Common myeloid progenitor, CD34-positive (primary cell): Measurements from ENCODE around the gene KLHL6.

Experiments used
- CTCF ChIA-PET: fragments of 350-600 bp; sonication (Branson Sonifier 250); formaldehyde crosslinking; loops from one replicate; lab custom pipeline; 2021; ENCODE audit warnings: antibody characterized with exemption; lab: Charles Lee
- POLR2A ChIA-PET: fragments of 350-600 bp; sonication (Branson Sonifier 250); formaldehyde crosslinking; loops from one replicate; lab custom pipeline; 2021; ENCODE audit warnings: antibody characterized with exemption; lab: Charles Lee
- DNase-seq, 3 donors: peaks; one replicate each; pipeline versions ENCODE4 v3.0.0 to v3.0.0-alpha.2; 2013
- H3K27ac ChIP-seq, 2 experiments: 1 replicate in 1 of 2; 2 replicates in 1 of 2; pipeline ENCODE4 v1.7.0; 2013; ENCODE audit warnings: inconsistent platforms in 2 of 2, low read length in 2 of 2, mild to moderate bottlenecking in 2 of 2, low read depth in 1 of 2, moderate library complexity in 1 of 2; ENCODE audit not compliant: severe bottlenecking in 2 of 2, insufficient read depth in 1 of 2, poor library complexity in 1 of 2
- H3K27me3 ChIP-seq, 5 experiments: replicated peaks in 2 of 5; 1 replicate in 3 of 5; 2 replicates in 2 of 5; pipeline versions ENCODE4 v1.6.1 to v1.7.0; 2013; ENCODE audit warnings: low read length in 4 of 5, mild to moderate bottlenecking in 2 of 5, moderate library complexity in 2 of 5, inconsistent platforms in 1 of 5; ENCODE audit not compliant: insufficient read depth in 5 of 5, control insufficient read depth in 4 of 5
- H3K36me3 ChIP-seq, 4 experiments: 1 replicate in 2 of 4; 2 replicates in 2 of 4; pipeline versions ENCODE4 v1.6.1 to v1.7.0; 2013; ENCODE audit warnings: low read length in 3 of 4, control low read depth in 1 of 4, mild to moderate bottlenecking in 1 of 4; ENCODE audit not compliant: control insufficient read depth in 4 of 4, insufficient read depth in 4 of 4
- H3K4me1 ChIP-seq, 4 experiments: 1 replicate in 3 of 4; 2 replicates in 1 of 4; pipeline versions ENCODE4 v1.6.1 to v1.7.1; 2013; ENCODE audit warnings: low read length in 3 of 4, mild to moderate bottlenecking in 3 of 4, control low read depth in 1 of 4, inconsistent platforms in 1 of 4, moderate library complexity in 1 of 4; ENCODE audit not compliant: control insufficient read depth in 4 of 4, insufficient read depth in 4 of 4; ENCODE audit errors: control extremely low read depth in 1 of 4
- H3K4me3 ChIP-seq, 7 experiments: 1 replicate in 4 of 7; 2 replicates in 3 of 7; pipeline versions ENCODE4 v1.5.1 to v1.7.0; 2013; ENCODE audit warnings: mild to moderate bottlenecking in 7 of 7, low read length in 6 of 7, moderate library complexity in 6 of 7, inconsistent platforms in 2 of 7, low read depth in 2 of 7, control low read depth in 1 of 7; ENCODE audit not compliant: insufficient read depth in 4 of 7, control insufficient read depth in 1 of 7; ENCODE audit errors: extremely low read depth in 1 of 7
- H3K9me3 ChIP-seq, 5 experiments: 1 replicate in 4 of 5; 2 replicates in 1 of 5; pipeline versions ENCODE4 v1.6.1 to v1.7.1; 2013; ENCODE audit warnings: low read length in 4 of 5, mild to moderate bottlenecking in 2 of 5, inconsistent platforms in 1 of 5, low read depth in 1 of 5, moderate library complexity in 1 of 5; ENCODE audit not compliant: control insufficient read depth in 4 of 5, insufficient read depth in 2 of 5; ENCODE audit errors: control extremely low read depth in 1 of 5
- WGBS: methylation state at CpG from one replicate; pipeline ENCODE4 v1.1.5; 2013; ENCODE audit not compliant: insufficient coverage; 5-methylcytosine and 5-hydroxymethylcytosine counted together

The KLHL6 gene

GRCh38 chr3:183490211-183490601 lies 65.3 kb downstream of the KLHL6 start:
- Histone ChIP-seq H3K27ac (peak overlapping the region in 1 of 2 experiments; percentile 46), H3K27me3 (no peaks in the 10 kb centered on the region), H3K4me1 (peaks cover 2 to 31% (median 17%) of the 10 kb centered on the region in 4 experiments), H3K9me3 (no peaks in the 10 kb centered on the region), H3K36me3 (peaks cover 17 to 52% (median 48%) of the 10 kb centered on the region in 4 experiments), H3K4me3 (no peak overlapping the region)
- POLR2A ChIA-PET = no interaction called here
- CTCF ChIA-PET = interaction anchor here (1.2 to 6.7 kb wide), 9 partner anchors 8 to 277 kb away, joined by 3 to 36 read pairs (median 6); no protein-coding TSS in a partner anchor
- WGBS = 94% methylated on average over 9 of the region's 9 CpGs
- DNase-seq = peak in 2 of 3 donors; percentile 21 to 33

DNA sequence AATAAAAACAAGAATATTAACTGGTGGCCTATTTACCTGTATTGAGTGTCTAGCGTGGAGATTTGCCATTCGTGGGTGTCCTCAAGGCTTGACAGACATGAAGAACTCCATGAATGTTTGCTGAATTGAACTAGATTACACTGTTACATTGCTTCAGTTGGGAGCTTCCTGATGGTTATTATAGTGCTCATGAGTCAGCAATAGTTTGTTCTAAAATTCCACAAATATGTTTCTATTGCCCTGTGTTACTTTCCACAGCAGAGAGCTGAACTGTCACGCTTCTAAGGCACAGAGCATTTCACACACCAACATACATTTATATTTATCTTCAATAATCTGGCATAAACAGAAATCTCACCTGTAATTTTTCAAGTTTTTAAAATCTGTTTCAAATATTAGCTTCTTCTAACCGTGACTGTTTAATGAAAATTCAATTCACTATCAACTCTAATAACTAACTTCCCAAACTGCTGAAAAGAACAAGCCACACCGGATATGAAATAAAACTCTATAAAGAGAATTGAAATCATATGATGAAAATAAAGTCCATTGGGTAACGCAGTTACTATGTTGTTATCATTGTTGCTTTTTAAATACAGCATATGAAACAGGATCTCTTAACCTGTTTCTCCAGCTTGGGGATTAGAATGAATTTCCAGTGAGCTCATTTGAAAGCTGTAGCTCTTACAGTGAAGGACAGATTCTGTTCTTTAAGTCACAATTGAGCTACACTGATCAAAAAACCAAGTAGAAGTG lies 65.9 kb downstream of the KLHL6 start:
- 53% methylated on average over 3 of the region's 6 CpGs for WGBS
- no peak overlapping the region for H3K4me3 ChIP-seq
- POLR2A ChIA-PET = no interaction called here
- CTCF ChIA-PET = interaction anchor here (1.2 to 6.7 kb wide), 9 partner anchors 8 to 277 kb away, joined by 3 to 36 read pairs (median 6); no protein-coding TSS in a partner anchor
- peaks cover 17 to 50% (median 47%) of the 10 kb centered on the region in 4 experiments for H3K36me3 ChIP-seq
- H3K27me3 ChIP-seq = no peaks in the 10 kb centered on the region
- H3K4me1 ChIP-seq = peaks cover 2 to 31% (median 17%) of the 10 kb centered on the region in 4 experiments
- DNase-seq = no peak
- peak overlapping the region in 1 of 2 experiments; percentile 46 for H3K27ac ChIP-seq
- no peaks in the 10 kb centered on the region for H3K9me3 ChIP-seq

- Histone ChIP-seq H3K27ac (no peak overlapping the region), H3K4me1 (peaks cover 2 to 31% (median 17%) of the 10 kb centered on the region in 4 experiments), H3K36me3 (peaks cover 9 to 38% (median 35%) of the 10 kb centered on the region in 4 experiments), H3K9me3 (no peaks in the 10 kb centered on the region), H3K4me3 (no peak overlapping the region), H3K27me3 (no peaks in the 10 kb centered on the region)
- ChIA-PET CTCF (interaction anchor here (1.0 to 6.7 kb wide), 6 partner anchors 10 to 278 kb away, joined by 3 to 36 read pairs (median 8); no protein-coding TSS in a partner anchor), POLR2A (no interaction called here)
- DNase-seq = no peak
- WGBS = 95% methylated on average over 2 of the region's 3 CpGs
These were observed 67.2 kb downstream of the KLHL6 start for GRCh38 chr3:183488343-183488742.

- DNase-seq = no peak
- ChIA-PET CTCF (interaction anchor here (1.6 to 6.7 kb wide), 4 partner anchors 9 to 46 kb away, joined by 3 to 36 read pairs (median 10); no protein-coding TSS in a partner anchor), POLR2A (no interaction called here)
- Histone ChIP-seq H3K9me3 (no peaks in the 10 kb centered on the region), H3K27me3 (no peaks in the 10 kb centered on the region), H3K4me1 (peaks cover 2 to 31% (median 17%) of the 10 kb centered on the region in 4 experiments), H3K27ac (no peak overlapping the region), H3K4me3 (no peak overlapping the region), H3K36me3 (peaks cover 9 to 34% (median 30%) of the 10 kb centered on the region in 4 experiments)
- WGBS = 100% methylated on average over 4 of the region's 6 CpGs
These were observed 67.6 kb downstream of the KLHL6 start for GRCh38 chr3:183487896-183488295.

- DNase-seq = no peak
- CTCF ChIA-PET = interaction anchor here (1.1 to 6.7 kb wide), 5 partner anchors 8 to 280 kb away, joined by 3 to 36 read pairs (median 5); no protein-coding TSS in a partner anchor
- WGBS = 90% methylated on average over 2 of the region's 4 CpGs
- Histone ChIP-seq H3K4me3 (no peak overlapping the region), H3K4me1 (peaks cover 2 to 31% (median 17%) of the 10 kb centered on the region in 4 experiments), H3K27me3 (no peaks in the 10 kb centered on the region), H3K36me3 (peaks cover 4 to 26% (median 21%) of the 10 kb centered on the region in 4 experiments), H3K27ac (no peak overlapping the region), H3K9me3 (no peaks in the 10 kb centered on the region)
- POLR2A ChIA-PET = no interaction called here
These were observed 68.5 kb downstream of the KLHL6 start for GRCh38 chr3:183487016-183487415.

DNA sequence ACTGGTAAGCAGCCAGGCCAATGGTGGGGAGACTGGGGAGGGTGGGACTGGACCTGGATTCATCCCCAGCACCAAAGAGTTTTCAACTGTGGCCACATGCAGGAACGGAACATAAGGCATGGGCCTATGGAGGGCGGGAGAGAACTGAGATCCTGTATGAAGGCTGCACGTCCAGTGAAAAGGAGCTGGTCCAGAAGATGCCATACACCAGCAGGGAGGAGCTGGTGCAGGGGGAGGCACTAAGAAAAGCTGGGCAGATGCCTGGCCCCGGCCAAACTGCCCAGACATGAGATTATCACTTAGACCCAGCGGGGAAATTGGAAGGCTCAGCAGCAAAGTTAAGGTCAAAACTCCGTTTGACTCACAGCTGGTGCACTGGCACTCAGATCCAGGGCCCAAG lies 69.0 kb downstream of the KLHL6 start:
- DNase-seq = no peak
- Histone ChIP-seq H3K27me3 (no peaks in the 10 kb centered on the region), H3K27ac (no peak overlapping the region), H3K4me1 (peaks cover 2 to 27% (median 15%) of the 10 kb centered on the region in 4 experiments), H3K9me3 (no peaks in the 10 kb centered on the region), H3K4me3 (no peak overlapping the region), H3K36me3 (peaks cover 2 to 20% (median 16%) of the 10 kb centered on the region in 4 experiments)
- POLR2A ChIA-PET = no interaction called here
- 96% methylated on average over 6 of the region's 6 CpGs for WGBS
- CTCF ChIA-PET = interaction anchor here (1.1 to 6.7 kb wide), 6 partner anchors 8 to 280 kb away, joined by 3 to 36 read pairs (median 4); no protein-coding TSS in a partner anchor
